ENCODE data around the gene GIPC2. TPM values are rescaled to one million over a fixed set of nuclear protein-coding genes. Genes with fewer than 3 reads are reported as not detected.
A peak's percentile ranks its signal among the peaks of the same experiment; 100 is the strongest.

The GIPC2 gene
- total RNA-seq, 2 experiments from 2014 or later = 0.18 to 0.41 TPM

GRCh38 chr1:78038491-78038939 is 7.3 kb upstream of the GIPC2 start:
- Mint-ChIP-seq H3K4me3 (no peak overlapping the region), H3K27me3 (peaks cover 11% of the 10 kb centered on the region), H3K4me1 (ENCODE audit: low read depth) (peaks cover 9% of the 10 kb centered on the region), H3K9me3 (peaks cover 1% of the 10 kb centered on the region), H3K36me3 (ENCODE audit: low read depth) (no peaks in the 10 kb centered on the region), H3K27ac (no peak overlapping the region)
- no peak for TF ChIP-seq CTCF (IDR thresholded peaks at IDR 0.05)
- ChIA-PET CTCF (no interaction called here), POLR2A (no interaction called here)
- ATAC-seq (no peak), DNase-seq (no peak)
- intact Hi-C loops (cut with micrococcal nuclease) = no loop called here

GRCh38 chr1:78040484-78041089 is 5.2 kb upstream of the GIPC2 start:
- H3K4me3 Mint-ChIP-seq = peak overlapping the region; percentile 26
- ATAC-seq = peak; percentile 86
- peaks cover 21% of the 10 kb centered on the region for H3K4me1 Mint-ChIP-seq (ENCODE audit: low read depth)

GRCh38 chr1:78043436-78043835 is 2.3 kb upstream of the GIPC2 start:
- Mint-ChIP-seq H3K36me3 (ENCODE audit: low read depth) (no peaks in the 10 kb centered on the region), H3K27me3 (peaks cover 35% of the 10 kb centered on the region), H3K4me1 (ENCODE audit: low read depth) (peaks cover 39% of the 10 kb centered on the region), H3K4me3 (no peak overlapping the region), H3K9me3 (peaks cover 1% of the 10 kb centered on the region), H3K27ac (no peak overlapping the region)
- POLR2A ChIA-PET = interaction anchor here (5.2 kb wide), 1 partner anchor 38 kb away, joined by 34 read pairs; the partner anchor contains the start of gene DNAJB4
- intact Hi-C loops (cut with micrococcal nuclease) = no loop called here
- ATAC-seq (no peak), DNase-seq (no peak)
- CTCF ChIA-PET = interaction anchor here (1.0 to 2.6 kb wide), 3 partner anchors 39 to 71 kb away, joined by 3 to 11 read pairs (median 3); partner anchors contain the start of gene DNAJB4
- TF ChIP-seq CTCF (IDR thresholded peaks at IDR 0.05) = no peak

More at GRCh38 chr1:78040484-78041089, 5.2 kb upstream of the GIPC2 start:
- H3K27me3 Mint-ChIP-seq = peaks cover 17% of the 10 kb centered on the region
- no peak for DNase-seq
- peaks cover 1% of the 10 kb centered on the region for H3K9me3 Mint-ChIP-seq
- ChIA-PET POLR2A (interaction anchor here (1.0 to 1.6 kb wide), 4 partner anchors 36 to 73 kb away, joined by 3 to 9 read pairs (median 5); partner anchors contain the start of genes DNAJB4 and FUBP1), CTCF (interaction anchor here (0.6 to 1.6 kb wide), 3 partner anchors 8 to 1424 kb away, joined by 3 read pairs; no protein-coding TSS in a partner anchor)
- no peaks in the 10 kb centered on the region for H3K36me3 Mint-ChIP-seq (ENCODE audit: low read depth)
- peak overlapping the region; percentile 67 for H3K27ac Mint-ChIP-seq
- intact Hi-C loops (cut with micrococcal nuclease) = loop anchor here (2.0 kb wide), 1 partner anchor 36 kb away; the partner anchor contains the start of gene DNAJB4
- no peak for TF ChIP-seq CTCF (IDR thresholded peaks at IDR 0.05)

- peaks cover 45% of the 10 kb centered on the region for H3K4me1 Mint-ChIP-seq (ENCODE audit: low read depth)
- no peak for DNase-seq
- ATAC-seq = no peak
- no peak overlapping the region for H3K27ac Mint-ChIP-seq
- peaks cover 1% of the 10 kb centered on the region for H3K9me3 Mint-ChIP-seq
- TF ChIP-seq CTCF (IDR thresholded peaks at IDR 0.05) = no peak
- H3K27me3 Mint-ChIP-seq = peaks cover 40% of the 10 kb centered on the region
- CTCF ChIA-PET = interaction anchor here (1.0 to 2.6 kb wide), 2 partner anchors 21 to 69 kb away, joined by 3 to 11 read pairs; no protein-coding TSS in a partner anchor
- no peaks in the 10 kb centered on the region for H3K36me3 Mint-ChIP-seq (ENCODE audit: low read depth)
- peak overlapping the region; percentile 76 for H3K4me3 Mint-ChIP-seq
- intact Hi-C loops (cut with micrococcal nuclease) = loop anchor here (5.0 kb wide), 1 partner anchor 67 kb away; no protein-coding TSS in a partner anchor
- POLR2A ChIA-PET = interaction anchor here (0.9 to 5.2 kb wide), 4 partner anchors 11 to 70 kb away, joined by 3 to 34 read pairs (median 6); partner anchors contain the start of genes DNAJB4 and FUBP1
Measured at GRCh38 chr1:78044796-78045562, 787 bp upstream of the GIPC2 start.
